Measurements from ENCODE around the gene UGGT2. TPM values are rescaled to one million over a fixed set of nuclear protein-coding genes. Genes with fewer than 3 reads are reported as not detected.
"Not testable (repeated sequence)": the region's sequence is repeated elsewhere in the genome, so short reads cannot be mapped to it uniquely, and the experiment has no call there.

Gene UGGT2
- total RNA-seq, 1 experiment from 2014 or later: 34.5 TPM

DNA sequence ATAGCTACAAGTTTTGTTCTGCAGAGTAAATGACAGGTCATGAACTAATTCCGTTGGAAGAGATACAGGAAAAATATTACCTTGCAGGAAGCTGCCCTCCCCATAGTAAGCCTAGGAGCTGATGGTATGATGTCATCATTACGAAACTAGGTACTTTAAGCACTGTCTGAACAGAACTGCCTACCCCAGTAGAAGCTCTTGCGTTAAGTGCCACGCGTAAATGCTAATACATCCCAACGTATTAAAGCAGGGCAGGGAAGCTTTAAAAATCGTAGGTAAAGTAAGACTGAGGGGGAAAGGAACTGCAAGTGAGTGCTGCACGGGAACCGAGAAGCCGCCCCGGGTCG, 572 bp downstream of the UGGT2 start:
- peak overlapping the region; percentile 84 to 95 (median 89); a peak in 4 of 7 replicates for H3K27ac Mint-ChIP-seq
- Histone ChIP-seq H3K9me3 (ENCODE audit: control insufficient read depth, low read depth, low read length) (no peaks in the 10 kb centered on the region), H2BK20ac (ENCODE audit: low read depth, low read length, poor library complexity, severe bottlenecking) (no peak overlapping the region), H3K79me2 (ENCODE audit: insufficient read depth, low read length) (peaks cover 8% of the 10 kb centered on the region; the same call in 1 of the 2 replicates), H3K27ac (ENCODE audit: insufficient read length, low read depth, low read length) (no peak overlapping the region), H2BK120ac (ENCODE audit: low read depth, low read length, poor library complexity, severe bottlenecking) (no peak overlapping the region), H2AFZ (ENCODE audit: low read length) (no peak overlapping the region), H3K56ac (ENCODE audit: insufficient read length, low read depth, low read length) (no peak overlapping the region), H4K20me1 (ENCODE audit: control insufficient read depth, insufficient read depth, insufficient read length) (no peaks in the 10 kb centered on the region), H3K23me2 (ENCODE audit: insufficient read length, low read depth, low read length, poor library complexity, severe bottlenecking) (no peaks in the 10 kb centered on the region), H2AK5ac (ENCODE audit: insufficient read length, low read length) (no peak overlapping the region), H3K79me1 (ENCODE audit: insufficient read depth, low read depth, low read length, poor library complexity, severe bottlenecking) (no peaks in the 10 kb centered on the region), H3K18ac (ENCODE audit: insufficient read length, low read depth, low read length) (no peak overlapping the region), H2BK5ac (ENCODE audit: insufficient read length, low read length) (no peak overlapping the region), H4K8ac (replicated peaks; ENCODE audit: insufficient read length, low read depth, low read length) (no peak overlapping the region), H4K91ac (ENCODE audit: insufficient read length, low read depth, low read length) (no peak overlapping the region), H3K23ac (ENCODE audit: insufficient read length, low read depth, low read length) (no peak overlapping the region), H4K5ac (ENCODE audit: insufficient read length, low read depth, low read length) (no peak overlapping the region), H3K4ac (ENCODE audit: low read depth, low read length) (no peak overlapping the region), H2BK12ac (ENCODE audit: insufficient read length, low read depth, low read length) (no peak overlapping the region), H3K4me2 (ENCODE audit: insufficient read depth, insufficient read length, low read length) (peak overlapping the region; percentile 77), H2BK15ac (ENCODE audit: low read depth, low read length) (no peak overlapping the region), H3K27me3 (ENCODE audit: insufficient read depth, low read length) (no peaks in the 10 kb centered on the region), H3K4me1 (ENCODE audit: insufficient read depth, low read length) (no peaks in the 10 kb centered on the region; the same call in 1 of the 2 replicates), H3T11ph (ENCODE audit: low read length) (no peak overlapping the region), H3K14ac (ENCODE audit: insufficient read depth, low read length) (peak overlapping the region; percentile 85; the same call in 1 of the 2 replicates), H3K9ac (ENCODE audit: extremely low read depth, insufficient read length, low read length) (peak overlapping the region; percentile 56)
- H3K4me3 Mint-ChIP-seq: peak overlapping the region; percentile 93 to 95
- TF ChIP-seq CTCF (conservative IDR thresholded peaks at IDR 0.05): no peak
- WGBS (ENCODE audit: extremely low coverage, insufficient read length, low lambda C conversion rate): no CpG with 5 or more reads among the region's 12 CpGs
- H3K36me3 Mint-ChIP-seq (ENCODE audit: insufficient read depth in 1 of 3, low read depth in 3 of 3): peaks cover 16 to 22% (median 18%) of the 10 kb centered on the region in 3 experiments
- H3K4me1 Mint-ChIP-seq: peaks cover 10 to 18% of the 10 kb centered on the region in 2 experiments
- H3K9me3 Mint-ChIP-seq: peaks cover 6 to 12% of the 10 kb centered on the region in 2 experiments
- no peak for DNase-seq
- no peaks in the 10 kb centered on the region for H3K27me3 Mint-ChIP-seq (ENCODE audit: low read depth)

DNA sequence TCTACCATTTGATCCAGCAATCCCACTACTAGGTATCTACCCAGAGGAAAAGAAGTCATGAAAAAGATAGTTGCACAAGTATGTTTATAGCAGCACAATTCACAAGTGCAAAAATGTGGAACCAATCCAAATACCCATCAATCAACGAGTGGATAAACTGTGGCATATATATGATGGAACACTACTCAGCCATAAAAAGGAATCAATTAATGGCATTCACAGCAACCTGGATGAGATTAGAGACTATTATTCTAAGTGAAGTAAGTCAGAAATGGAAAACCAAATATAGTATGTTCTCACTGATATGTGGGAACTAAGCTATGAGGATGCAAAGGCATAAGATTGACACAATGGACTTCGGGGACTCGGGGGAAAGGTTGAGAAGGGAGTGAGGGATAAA, 1.3 kb downstream of the UGGT2 start:
- no CpG with 5 or more reads among the region's 3 CpGs for WGBS (ENCODE audit: extremely low coverage, insufficient read length, low lambda C conversion rate)
- not testable (repeated sequence) for H3K9ac ChIP-seq (ENCODE audit: extremely low read depth, insufficient read length, low read length); H3K27ac ChIP-seq (ENCODE audit: insufficient read length, low read depth, low read length)

More for the DNA sequence above, 1.3 kb downstream of the UGGT2 start:
- H2BK12ac ChIP-seq (ENCODE audit: insufficient read length, low read depth, low read length); H2AFZ ChIP-seq (ENCODE audit: low read length); H2BK120ac ChIP-seq (ENCODE audit: low read depth, low read length, poor library complexity, severe bottlenecking); H3T11ph ChIP-seq (ENCODE audit: low read length); H3K56ac ChIP-seq (ENCODE audit: insufficient read length, low read depth, low read length); H3K14ac ChIP-seq (ENCODE audit: insufficient read depth, low read length); H3K9me3 ChIP-seq (ENCODE audit: control insufficient read depth, low read depth, low read length); DNase-seq; H3K23me2 ChIP-seq (ENCODE audit: insufficient read length, low read depth, low read length, poor library complexity, severe bottlenecking); H3K18ac ChIP-seq (ENCODE audit: insufficient read length, low read depth, low read length); H3K27me3 Mint-ChIP-seq (ENCODE audit: low read depth); H4K5ac ChIP-seq (ENCODE audit: insufficient read length, low read depth, low read length); H3K4ac ChIP-seq (ENCODE audit: low read depth, low read length); H3K27me3 ChIP-seq (ENCODE audit: insufficient read depth, low read length); H3K27ac Mint-ChIP-seq; H3K4me1 ChIP-seq (ENCODE audit: insufficient read depth, low read length); H3K23ac ChIP-seq (ENCODE audit: insufficient read length, low read depth, low read length); H4K8ac ChIP-seq (replicated peaks; ENCODE audit: insufficient read length, low read depth, low read length); H3K79me2 ChIP-seq (ENCODE audit: insufficient read depth, low read length); H2AK5ac ChIP-seq (ENCODE audit: insufficient read length, low read length); H2BK15ac ChIP-seq (ENCODE audit: low read depth, low read length); H3K79me1 ChIP-seq (ENCODE audit: insufficient read depth, low read depth, low read length, poor library complexity, severe bottlenecking); H2BK20ac ChIP-seq (ENCODE audit: low read depth, low read length, poor library complexity, severe bottlenecking); H4K91ac ChIP-seq (ENCODE audit: insufficient read length, low read depth, low read length); H2BK5ac ChIP-seq (ENCODE audit: insufficient read length, low read length); H4K20me1 ChIP-seq (ENCODE audit: control insufficient read depth, insufficient read depth, insufficient read length): not testable (repeated sequence)
- Mint-ChIP-seq H3K36me3 (ENCODE audit: insufficient read depth in 1 of 3, low read depth in 3 of 3) (peaks cover 23 to 27% (median 25%) of the 10 kb centered on the region in 3 experiments), H3K4me1 (peaks cover 10 to 18% of the 10 kb centered on the region in 2 experiments), H3K4me3 (peak overlapping the region; percentile 93 to 95), H3K9me3 (peaks cover 7 to 14% of the 10 kb centered on the region in 2 experiments)
- peak overlapping the region; percentile 77 for H3K4me2 ChIP-seq (ENCODE audit: insufficient read depth, insufficient read length, low read length)
